ENCODE measurements around the gene TSSK6. TPM values are rescaled to one million over a fixed set of nuclear protein-coding genes. Genes with fewer than 3 reads are reported as not detected.

Gene TSSK6
- total RNA-seq, 1 experiment from 2014 or later: 4.5 TPM

DNA sequence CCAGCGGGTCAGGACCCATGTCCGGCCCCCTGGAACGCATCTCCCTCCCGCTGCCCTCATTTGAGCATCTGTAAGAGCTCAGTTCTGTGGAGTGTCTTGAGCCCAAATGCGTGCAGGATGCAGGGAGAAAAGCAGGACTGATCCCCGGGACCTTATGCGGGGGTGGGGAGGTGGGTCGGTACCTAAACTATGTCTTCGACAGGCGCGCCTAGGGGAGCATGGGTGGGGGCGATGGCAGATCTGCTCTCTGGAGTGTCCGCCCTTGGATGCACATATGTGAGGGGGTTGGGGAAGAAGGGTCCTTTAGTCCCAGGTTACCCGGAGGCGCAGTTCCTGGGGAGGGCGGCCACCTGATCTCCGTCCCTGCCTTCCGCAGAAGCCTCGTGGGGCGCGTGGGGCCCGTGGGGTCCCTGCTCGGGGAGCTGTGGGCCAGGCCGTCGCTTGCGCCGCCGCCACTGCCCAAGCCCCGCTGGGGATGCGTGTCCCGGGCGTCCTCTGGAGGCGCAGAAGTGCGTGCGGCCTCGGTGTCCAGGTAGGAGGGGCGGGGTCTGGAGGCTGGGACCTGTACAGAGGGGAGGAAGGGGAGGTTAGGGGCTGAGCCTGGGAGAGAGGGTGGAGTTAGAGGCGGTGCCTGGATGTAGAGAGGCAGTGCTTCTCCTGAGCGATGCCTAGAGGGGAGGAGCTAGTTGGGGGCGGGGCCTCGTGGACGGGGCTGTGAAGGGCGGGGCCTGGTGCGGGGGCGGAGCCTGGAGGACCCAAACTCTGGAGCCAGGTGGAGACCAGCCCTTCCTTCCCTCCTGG, 25.6 kb upstream of the TSSK6 start:
- H3K79me2 ChIP-seq (ENCODE audit: low read length): no peaks in the 10 kb centered on the region
- H3K27me3 ChIP-seq (ENCODE audit: low read length): no peaks in the 10 kb centered on the region
- DNase-seq (peak; percentile 93), ATAC-seq (peak; percentile 94)
- ChIA-PET POLR2A (ENCODE audit: unreplicated experiment) (interaction anchor here (0.6 kb wide), 2 partner anchors 12 to 62 kb away, joined by 3 to 4 read pairs; no protein-coding TSS in a partner anchor), CTCF (interaction anchor here (0.6 to 1.0 kb wide), 2 partner anchors 12 to 36 kb away, joined by 3 to 4 read pairs; no protein-coding TSS in a partner anchor)
- TF ChIP-seq, protein P1, sequence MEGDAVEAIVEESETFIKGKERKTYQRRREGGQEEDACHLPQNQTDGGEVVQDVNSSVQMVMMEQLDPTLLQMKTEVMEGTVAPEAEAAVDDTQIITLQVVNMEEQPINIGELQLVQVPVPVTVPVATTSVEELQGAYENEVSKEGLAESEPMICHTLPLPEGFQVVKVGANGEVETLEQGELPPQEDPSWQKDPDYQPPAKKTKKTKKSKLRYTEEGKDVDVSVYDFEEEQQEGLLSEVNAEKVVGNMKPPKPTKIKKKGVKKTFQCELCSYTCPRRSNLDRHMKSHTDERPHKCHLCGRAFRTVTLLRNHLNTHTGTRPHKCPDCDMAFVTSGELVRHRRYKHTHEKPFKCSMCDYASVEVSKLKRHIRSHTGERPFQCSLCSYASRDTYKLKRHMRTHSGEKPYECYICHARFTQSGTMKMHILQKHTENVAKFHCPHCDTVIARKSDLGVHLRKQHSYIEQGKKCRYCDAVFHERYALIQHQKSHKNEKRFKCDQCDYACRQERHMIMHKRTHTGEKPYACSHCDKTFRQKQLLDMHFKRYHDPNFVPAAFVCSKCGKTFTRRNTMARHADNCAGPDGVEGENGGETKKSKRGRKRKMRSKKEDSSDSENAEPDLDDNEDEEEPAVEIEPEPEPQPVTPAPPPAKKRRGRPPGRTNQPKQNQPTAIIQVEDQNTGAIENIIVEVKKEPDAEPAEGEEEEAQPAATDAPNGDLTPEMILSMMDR (conservative IDR thresholded peaks at IDR 0.05; ENCODE audit: low read depth, low read length): peak; percentile 34; the same call in 1 of the 2 replicates
- TF ChIP-seq EZH2phosphoT487 (IDR thresholded peaks at IDR 0.05; ENCODE audit: borderline replicate concordance, low read length): no peak
- no peak for TF ChIP-seq EZH2 (IDR thresholded peaks at IDR 0.05; ENCODE audit: low read length, unreplicated experiment)
- no peaks in the 10 kb centered on the region for H3K9me2 ChIP-seq (replicated peaks; ENCODE audit: low read length)
- no TSS peak for BruUV-seq (replicated peaks)
- H3K9ac ChIP-seq (ENCODE audit: low read length): peak overlapping the region; percentile 41
- H3K9me3 ChIP-seq (ENCODE audit: low read length): no peaks in the 10 kb centered on the region
- peak overlapping the region; percentile 90 for H2AFZ ChIP-seq (ENCODE audit: low read length)
- peaks cover 9% of the 10 kb centered on the region; the same call in 1 of the 2 replicates for H3K4me1 ChIP-seq (ENCODE audit: insufficient read depth, low read length)
- H3K27ac ChIP-seq (ENCODE audit: low read length): no peak overlapping the region
- peak overlapping the region; percentile 68 for H3K4me3 ChIP-seq (ENCODE audit: low read length)
- intact Hi-C loops (cut with micrococcal nuclease): no loop called here
- H3K4me2 ChIP-seq (ENCODE audit: low read length): peak overlapping the region; percentile 86
- no peaks in the 10 kb centered on the region for H4K20me1 ChIP-seq (ENCODE audit: low read length)
- no peaks in the 10 kb centered on the region for H3K36me3 ChIP-seq (ENCODE audit: low read depth, low read length)
- no peaks in the 10 kb centered on the region for H3F3A ChIP-seq (ENCODE audit: low read length, unreplicated experiment)

DNA sequence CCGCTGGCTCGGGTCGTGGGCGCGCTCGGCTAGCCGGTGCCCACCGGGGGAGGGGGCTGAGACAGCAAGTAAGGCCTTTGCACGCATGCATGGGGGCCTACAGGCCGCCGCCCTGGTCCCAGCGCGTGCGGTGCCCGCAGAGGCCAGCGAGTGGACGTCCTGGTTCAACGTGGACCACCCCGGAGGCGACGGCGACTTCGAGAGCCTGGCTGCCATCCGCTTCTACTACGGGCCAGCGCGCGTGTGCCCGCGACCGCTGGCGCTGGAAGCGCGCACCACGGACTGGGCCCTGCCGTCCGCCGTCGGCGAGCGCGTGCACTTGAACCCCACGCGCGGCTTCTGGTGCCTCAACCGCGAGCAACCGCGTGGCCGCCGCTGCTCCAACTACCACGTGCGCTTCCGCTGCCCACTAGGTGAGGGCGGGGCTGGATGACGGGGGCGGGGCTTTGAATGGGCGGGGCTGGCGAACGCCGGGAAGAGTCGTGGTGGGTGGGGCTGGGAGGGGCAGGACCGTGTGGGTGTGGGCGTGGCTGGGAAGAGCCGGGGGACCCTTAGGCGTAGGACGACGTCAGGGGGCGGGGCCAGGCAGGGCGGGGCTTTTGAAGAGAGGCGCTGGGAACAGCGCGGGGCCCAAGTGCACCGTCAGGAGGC, 24.8 kb upstream of the TSSK6 start:
- H3K27me3 ChIP-seq (ENCODE audit: low read length): no peaks in the 10 kb centered on the region
- no peak for TF ChIP-seq EZH2phosphoT487 (IDR thresholded peaks at IDR 0.05; ENCODE audit: borderline replicate concordance, low read length)
- no peak for TF ChIP-seq EZH2 (IDR thresholded peaks at IDR 0.05; ENCODE audit: low read length, unreplicated experiment)
- TF ChIP-seq, protein P1 (conservative IDR thresholded peaks at IDR 0.05; ENCODE audit: low read depth, low read length): no peak
- H3F3A ChIP-seq (ENCODE audit: low read length, unreplicated experiment): no peaks in the 10 kb centered on the region
- peak overlapping the region; percentile 90 for H2AFZ ChIP-seq (ENCODE audit: low read length)
- no peaks in the 10 kb centered on the region for H3K9me3 ChIP-seq (ENCODE audit: low read length)
- H3K9me2 ChIP-seq (replicated peaks; ENCODE audit: low read length): no peaks in the 10 kb centered on the region
- DNase-seq (peak; percentile 50), ATAC-seq (peak; percentile 11)
- H4K20me1 ChIP-seq (ENCODE audit: low read length): no peaks in the 10 kb centered on the region
- peak overlapping the region; percentile 86 for H3K4me2 ChIP-seq (ENCODE audit: low read length)
- H3K27ac ChIP-seq (ENCODE audit: low read length): no peak overlapping the region
- CTCF ChIA-PET: no interaction called here
- H3K4me1 ChIP-seq (ENCODE audit: insufficient read depth, low read length): peaks cover 9% of the 10 kb centered on the region; the same call in 1 of the 2 replicates
- BruUV-seq (replicated peaks): no TSS peak
- peak overlapping the region; percentile 41; the same call in 1 of the 2 replicates for H3K9ac ChIP-seq (ENCODE audit: low read length)
- no peaks in the 10 kb centered on the region for H3K36me3 ChIP-seq (ENCODE audit: low read depth, low read length)
- H3K4me3 ChIP-seq (ENCODE audit: low read length): peak overlapping the region; percentile 68; the same call in 1 of the 2 replicates
- intact Hi-C loops (cut with micrococcal nuclease): no loop called here
- H3K79me2 ChIP-seq (ENCODE audit: low read length): no peaks in the 10 kb centered on the region
- POLR2A ChIA-PET (ENCODE audit: unreplicated experiment): no interaction called here

All from PC-3 (cell line).